Loucy (cell line): Measurements from ENCODE around the gene MSI1.
"Not testable (repeated sequence)": the region's sequence is repeated elsewhere in the genome, so short reads cannot be mapped to it uniquely, and the experiment has no call there.

ENCODE experiments used
- CTCF ChIP-seq: fragments of 200-600 bp; sonication (generic); conservative IDR thresholded peaks from 2 replicates; pipeline ENCODE4 v1.5.1; 2014; ENCODE audit warnings: mild to moderate bottlenecking, antibody characterized with exemption, low read length
- EZH2phosphoT487 ChIP-seq: fragments of 200-600 bp; IDR thresholded peaks from 2 replicates; pipeline ENCODE4 v1.6.1; 2018; ENCODE audit warnings: antibody characterized with exemption, mild to moderate bottlenecking, moderate library complexity, borderline replicate concordance

- not testable (repeated sequence) for TF ChIP-seq CTCF, EZH2phosphoT487
Observed at GRCh38 chr12:120336392-120336791, 32.6 kb downstream of the MSI1 start.
